ENCODE measurements around the gene NKX1-1. TPM values are rescaled to one million over a fixed set of nuclear protein-coding genes. Genes with fewer than 3 reads are reported as not detected.

Gene NKX1-1
- total RNA-seq, 2 donors from 2014 or later: not detected

DNA sequence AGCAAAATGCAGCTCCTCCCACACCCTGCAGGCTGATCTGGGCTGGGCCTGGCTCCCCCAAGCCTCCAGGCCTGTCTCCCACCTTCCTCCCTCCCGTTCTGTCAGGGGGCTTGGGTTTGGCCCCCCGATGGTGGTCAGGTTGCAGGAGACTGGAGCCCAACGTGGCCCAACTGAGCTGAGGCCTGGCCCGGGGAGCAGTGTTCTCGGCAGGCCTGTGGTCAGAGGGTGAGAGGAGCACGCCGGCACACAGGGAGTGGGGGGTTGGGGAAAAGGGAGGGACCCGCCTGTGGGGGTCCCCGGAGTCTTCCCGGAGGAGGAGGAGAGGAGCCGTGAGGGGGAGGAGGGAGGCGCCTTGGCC is 43.2 kb upstream of the NKX1-1 start:
- Mint-ChIP-seq H3K9me3 (peaks cover 17% of the 10 kb centered on the region), H3K4me1 (no peaks in the 10 kb centered on the region), H3K27me3 (ENCODE audit: insufficient read depth) (peaks cover 4% of the 10 kb centered on the region), H3K4me3 (no peak overlapping the region), H3K36me3 (ENCODE audit: low read depth) (no peaks in the 10 kb centered on the region), H3K27ac (no peak overlapping the region)
- H3K27me3 ChIP-seq (ENCODE audit: control insufficient read depth, insufficient read depth, low read length, poor library complexity, severe bottlenecking): no peaks in the 10 kb centered on the region
- 81 to 100% methylated on average over 1 to 12 of the region's 12 CpGs for WGBS, 2 experiments (ENCODE audit: insufficient coverage in 1 of 2, insufficient read length in 1 of 2)
- no peaks in the 10 kb centered on the region for H3K4me1 ChIP-seq (ENCODE audit: control insufficient read depth, insufficient read depth, low read length)
- no peaks in the 10 kb centered on the region for H3K36me3 ChIP-seq (ENCODE audit: control insufficient read depth, insufficient read depth, low read length)
- H3K9me3 ChIP-seq (ENCODE audit: control insufficient read depth, low read length): no peaks in the 10 kb centered on the region
- no peak for TF ChIP-seq CTCF (conservative IDR thresholded peaks at IDR 0.05)
- H3K4me3 ChIP-seq (ENCODE audit: low read length): no peak overlapping the region
- no peak overlapping the region for H3K9ac ChIP-seq (ENCODE audit: extremely low read depth, low read length, poor library complexity, severe bottlenecking)
- DNase-seq: peak; percentile 41
- H3K27ac ChIP-seq (ENCODE audit: low read depth, low read length): no peak overlapping the region

DNA sequence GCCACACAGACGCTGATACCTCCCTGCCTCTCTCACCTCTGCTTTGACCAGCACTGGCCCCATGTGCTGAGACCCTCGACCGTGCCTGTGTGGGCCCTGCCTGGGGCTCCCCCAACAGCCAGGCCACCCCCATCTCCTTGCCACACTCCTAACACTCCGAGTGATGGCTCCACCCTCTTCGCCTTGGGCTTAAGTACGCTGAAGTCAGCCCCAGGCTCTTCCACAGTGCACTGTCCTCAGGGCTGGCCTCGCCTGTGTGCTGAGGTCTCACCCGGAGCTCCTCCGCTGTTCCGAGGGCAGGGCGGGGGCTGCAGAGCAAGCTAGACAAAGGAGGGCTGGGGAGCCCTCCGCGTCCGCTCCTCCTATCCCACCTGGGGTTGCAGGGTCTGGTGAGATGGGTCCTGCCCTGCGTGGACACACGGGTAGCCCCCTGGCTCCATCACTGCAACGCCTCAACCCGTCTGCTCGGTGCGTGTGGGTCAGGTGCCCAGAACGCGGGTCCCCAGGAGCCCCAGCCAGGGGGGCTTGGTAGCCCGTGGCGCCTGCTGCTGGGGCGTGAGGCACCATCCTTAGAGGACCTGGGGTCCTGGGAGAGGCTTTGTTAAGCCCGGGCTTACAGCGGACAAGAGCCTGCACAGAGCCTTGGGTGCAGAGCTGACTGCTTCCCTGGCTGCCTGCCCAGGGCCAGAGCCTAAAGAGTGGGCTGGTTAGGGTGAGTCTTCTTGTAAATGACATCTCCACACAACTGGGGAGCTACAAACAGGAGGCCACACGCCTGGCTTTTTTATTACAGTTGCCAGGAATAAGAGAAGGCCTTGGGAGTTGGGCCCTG is 42.6 kb upstream of the NKX1-1 start:
- H3K9ac ChIP-seq (ENCODE audit: extremely low read depth, low read length, poor library complexity, severe bottlenecking): no peak overlapping the region
- DNase-seq: no peak
- H3K4me3 ChIP-seq (ENCODE audit: low read length): no peak overlapping the region
- H3K9me3 ChIP-seq (ENCODE audit: control insufficient read depth, low read length): no peaks in the 10 kb centered on the region
- Mint-ChIP-seq H3K9me3 (peaks cover 14% of the 10 kb centered on the region), H3K4me1 (no peaks in the 10 kb centered on the region), H3K4me3 (no peak overlapping the region), H3K36me3 (ENCODE audit: low read depth) (no peaks in the 10 kb centered on the region), H3K27ac (no peak overlapping the region), H3K27me3 (ENCODE audit: insufficient read depth) (peaks cover 4% of the 10 kb centered on the region)
- H3K4me1 ChIP-seq (ENCODE audit: control insufficient read depth, insufficient read depth, low read length): no peaks in the 10 kb centered on the region
- H3K27ac ChIP-seq (ENCODE audit: low read depth, low read length): no peak overlapping the region
- WGBS, 2 experiments (ENCODE audit: insufficient coverage in 1 of 2, insufficient read length in 1 of 2): 88 to 90% methylated on average over 13 to 28 of the region's 28 CpGs
- no peak for TF ChIP-seq CTCF (conservative IDR thresholded peaks at IDR 0.05)
- no peaks in the 10 kb centered on the region for H3K36me3 ChIP-seq (ENCODE audit: control insufficient read depth, insufficient read depth, low read length)
- no peaks in the 10 kb centered on the region for H3K27me3 ChIP-seq (ENCODE audit: control insufficient read depth, insufficient read depth, low read length, poor library complexity, severe bottlenecking)

DNA sequence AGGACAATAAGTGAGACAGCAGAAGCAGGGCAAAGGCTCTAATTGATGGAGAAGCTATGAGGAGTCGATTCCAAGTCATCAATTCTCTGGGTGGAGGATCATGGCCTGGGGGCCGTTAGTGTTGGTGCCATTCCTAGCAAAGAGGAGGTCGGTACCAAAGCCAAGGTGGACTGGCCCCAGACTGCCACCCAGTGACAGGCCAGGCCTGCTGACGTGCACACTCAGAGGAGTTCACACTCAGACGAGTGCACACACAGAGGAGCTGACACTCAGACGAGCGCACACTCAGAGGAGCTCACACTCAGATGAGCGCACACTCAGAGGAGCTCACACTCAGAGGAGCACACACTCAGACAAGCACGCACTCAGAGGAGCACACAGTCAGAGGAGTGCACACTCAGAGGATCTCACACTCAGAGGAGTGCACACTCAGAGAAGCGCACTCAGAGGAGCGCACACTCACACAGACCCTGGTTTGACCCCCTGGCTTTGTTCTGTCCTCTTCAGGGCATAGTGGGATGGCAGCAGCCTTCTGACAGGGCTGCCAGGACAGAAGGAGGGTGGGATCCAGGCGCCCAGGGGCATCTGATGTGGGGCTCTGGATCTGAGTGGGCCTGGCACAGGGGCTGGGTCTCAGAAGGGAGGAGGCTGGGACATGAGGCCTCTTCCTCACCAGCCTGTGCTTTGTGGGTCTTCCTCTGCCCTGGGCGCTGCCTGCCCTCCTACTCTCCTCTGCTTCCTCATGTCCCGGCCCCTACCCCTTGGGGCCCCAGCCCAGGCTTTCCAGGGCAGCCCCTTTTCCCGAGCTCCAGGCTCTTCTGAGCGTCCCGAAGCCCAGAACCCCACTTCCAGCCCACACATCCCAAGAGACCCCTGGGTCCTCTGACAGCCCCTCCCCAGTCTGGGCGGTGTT is 41.7 kb upstream of the NKX1-1 start:
- Histone ChIP-seq H3K9me3 (ENCODE audit: control insufficient read depth, low read length) (no peaks in the 10 kb centered on the region), H3K27me3 (ENCODE audit: control insufficient read depth, insufficient read depth, low read length, poor library complexity, severe bottlenecking) (no peaks in the 10 kb centered on the region), H3K9ac (ENCODE audit: extremely low read depth, low read length, poor library complexity, severe bottlenecking) (no peak overlapping the region), H3K27ac (ENCODE audit: low read depth, low read length) (no peak overlapping the region), H3K4me3 (ENCODE audit: low read length) (no peak overlapping the region), H3K4me1 (ENCODE audit: control insufficient read depth, insufficient read depth, low read length) (no peaks in the 10 kb centered on the region), H3K36me3 (ENCODE audit: control insufficient read depth, insufficient read depth, low read length) (no peaks in the 10 kb centered on the region)
- H3K27ac Mint-ChIP-seq: no peak overlapping the region
- WGBS, 2 experiments (ENCODE audit: insufficient coverage in 1 of 2, insufficient read length in 1 of 2): 83 to 84% methylated on average over 11 to 18 of the region's 18 CpGs
- peaks cover 6% of the 10 kb centered on the region for H3K9me3 Mint-ChIP-seq
- TF ChIP-seq CTCF (conservative IDR thresholded peaks at IDR 0.05): no peak
- H3K4me1 Mint-ChIP-seq: no peaks in the 10 kb centered on the region
- no peak for DNase-seq
- no peaks in the 10 kb centered on the region for H3K36me3 Mint-ChIP-seq (ENCODE audit: low read depth)
- H3K4me3 Mint-ChIP-seq: no peak overlapping the region
- H3K27me3 Mint-ChIP-seq (ENCODE audit: insufficient read depth): peaks cover 4% of the 10 kb centered on the region
